Loucy (cell line): ENCODE measurements around the gene NCOA4.

Experiments
- H2AFZ ChIP-seq: fragments of 200-600 bp; sonication (generic); 2 replicates; pipeline ENCODE4 v1.6.0; 2016; ENCODE audit warnings: antibody characterized with exemption, mild to moderate bottlenecking, low read length, moderate library complexity
- H3F3A ChIP-seq: fragments of 200-600 bp; 2 replicates; pipeline ENCODE4 v1.6.0; 2016; ENCODE audit warnings: antibody characterized with exemption, low read depth, mild to moderate bottlenecking
- H3K27me3 ChIP-seq: fragments of 200-600 bp; sonication (generic); 2 replicates; pipeline ENCODE4 v1.6.1; 2014; ENCODE audit warnings: low read length, mild to moderate bottlenecking; ENCODE audit not compliant: insufficient read depth, poor library complexity, severe bottlenecking
- H3K36me3 ChIP-seq: fragments of 200-600 bp; sonication (generic); 2 replicates; pipeline ENCODE4 v1.6.1; 2016; ENCODE audit warnings: low read length; ENCODE audit not compliant: insufficient read depth
- H3K4me1 ChIP-seq: fragments of 200-600 bp; sonication (generic); 2 replicates; pipeline ENCODE4 v1.5.1; 2014; ENCODE audit warnings: low read length, mild to moderate bottlenecking; ENCODE audit not compliant: insufficient read depth, poor library complexity, severe bottlenecking
- H3K4me2 ChIP-seq: fragments of 200-600 bp; sonication (generic); 2 replicates; pipeline ENCODE4 v1.6.0; 2014; ENCODE audit warnings: antibody characterized with exemption, low read length, low read depth, mild to moderate bottlenecking; ENCODE audit not compliant: poor library complexity, severe bottlenecking
- H3K4me3 ChIP-seq: fragments of 200-600 bp; sonication (generic); 2 replicates; pipeline ENCODE4 v1.5.1; 2014; ENCODE audit warnings: low read length, mild to moderate bottlenecking, mixed read lengths; ENCODE audit not compliant: poor library complexity, severe bottlenecking
- H3K79me2 ChIP-seq: fragments of 200-600 bp; sonication (generic); 2 replicates; pipeline ENCODE4 v1.6.1; 2014; ENCODE audit warnings: low read length; ENCODE audit not compliant: insufficient read depth
- H3K9ac ChIP-seq: fragments of 200-600 bp; sonication (generic); 2 replicates; pipeline ENCODE4 v1.6.0; 2014; ENCODE audit warnings: mild to moderate bottlenecking, low read depth, low read length, moderate library complexity; ENCODE audit not compliant: poor library complexity, severe bottlenecking
- H3K9me2 ChIP-seq: fragments of 200-600 bp; sonication (generic); replicated peaks from 2 replicates; pipeline ENCODE4 v1.6.1; 2016; ENCODE audit warnings: low read depth, low read length, mixed read lengths
- H3K9me3 ChIP-seq: fragments of 200-600 bp; sonication (generic); 2 replicates; pipeline ENCODE4 v1.6.1; 2014; ENCODE audit warnings: mild to moderate bottlenecking, antibody characterized with exemption, low read length, low read depth; ENCODE audit not compliant: insufficient read depth
- H4K20me1 ChIP-seq: fragments of 200-600 bp; sonication (generic); 2 replicates; pipeline ENCODE4 v1.6.0; 2014; ENCODE audit warnings: antibody characterized with exemption, low read length, mild to moderate bottlenecking; ENCODE audit not compliant: insufficient read depth, poor library complexity, severe bottlenecking
- EZH2phosphoT487 ChIP-seq: fragments of 200-600 bp; IDR thresholded peaks from 2 replicates; pipeline ENCODE4 v1.6.1; 2018; ENCODE audit warnings: antibody characterized with exemption, mild to moderate bottlenecking, moderate library complexity, borderline replicate concordance
- TF ChIP-seq, protein P1 (sequence below): fragments of 200-600 bp; sonication (generic); conservative IDR thresholded peaks from 2 replicates; pipeline ENCODE4 v1.5.1; 2014; ENCODE audit warnings: mild to moderate bottlenecking, antibody characterized with exemption, low read length

The NCOA4 gene

GRCh38 chr10:46016811-46017210 lies 13.6 kb downstream of the NCOA4 start:
- Histone ChIP-seq H3K4me1 (peaks cover 34% of the 10 kb centered on the region), H3K79me2 (peaks cover 77% of the 10 kb centered on the region), H3K4me3 (no peak overlapping the region), H3K27me3 (no peaks in the 10 kb centered on the region), H3K9ac (no peak overlapping the region), H4K20me1 (peaks cover 67% of the 10 kb centered on the region), H2AFZ (no peak overlapping the region), H3K9me2 (no peaks in the 10 kb centered on the region), H3F3A (0 out of 2 replicates have a peak, but pooled peaks cover 4% of the 10 kb centered on the region), H3K9me3 (no peaks in the 10 kb centered on the region), H3K4me2 (no peak overlapping the region), H3K36me3 (peaks cover 52% of the 10 kb centered on the region)
- no peak for TF ChIP-seq EZH2phosphoT487
- TF ChIP-seq, protein P1, sequence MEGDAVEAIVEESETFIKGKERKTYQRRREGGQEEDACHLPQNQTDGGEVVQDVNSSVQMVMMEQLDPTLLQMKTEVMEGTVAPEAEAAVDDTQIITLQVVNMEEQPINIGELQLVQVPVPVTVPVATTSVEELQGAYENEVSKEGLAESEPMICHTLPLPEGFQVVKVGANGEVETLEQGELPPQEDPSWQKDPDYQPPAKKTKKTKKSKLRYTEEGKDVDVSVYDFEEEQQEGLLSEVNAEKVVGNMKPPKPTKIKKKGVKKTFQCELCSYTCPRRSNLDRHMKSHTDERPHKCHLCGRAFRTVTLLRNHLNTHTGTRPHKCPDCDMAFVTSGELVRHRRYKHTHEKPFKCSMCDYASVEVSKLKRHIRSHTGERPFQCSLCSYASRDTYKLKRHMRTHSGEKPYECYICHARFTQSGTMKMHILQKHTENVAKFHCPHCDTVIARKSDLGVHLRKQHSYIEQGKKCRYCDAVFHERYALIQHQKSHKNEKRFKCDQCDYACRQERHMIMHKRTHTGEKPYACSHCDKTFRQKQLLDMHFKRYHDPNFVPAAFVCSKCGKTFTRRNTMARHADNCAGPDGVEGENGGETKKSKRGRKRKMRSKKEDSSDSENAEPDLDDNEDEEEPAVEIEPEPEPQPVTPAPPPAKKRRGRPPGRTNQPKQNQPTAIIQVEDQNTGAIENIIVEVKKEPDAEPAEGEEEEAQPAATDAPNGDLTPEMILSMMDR, result no peak

DNA sequence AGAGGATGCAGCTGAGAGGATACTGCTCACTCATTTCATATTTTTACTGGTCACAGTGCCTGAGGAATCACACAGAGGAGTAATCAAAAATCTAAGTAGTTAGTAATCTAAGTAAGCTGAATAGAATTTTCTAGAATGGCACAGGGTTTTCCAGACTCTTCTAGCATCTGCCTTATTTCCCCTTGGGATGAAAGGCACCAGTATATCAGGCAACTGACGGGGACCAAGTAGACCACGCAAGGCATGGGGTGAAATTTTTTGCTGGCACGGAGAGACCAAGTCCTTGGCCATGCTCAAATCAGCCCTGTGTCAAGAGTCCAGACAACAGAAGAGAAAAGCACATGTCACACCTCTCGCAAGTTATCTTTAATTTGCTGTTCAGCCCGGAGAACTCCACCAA lies 14.2 kb downstream of the NCOA4 start:
- Histone ChIP-seq H3K4me1 (peaks cover 32% of the 10 kb centered on the region), H3K4me3 (no peak overlapping the region), H4K20me1 (peaks cover 61% of the 10 kb centered on the region), H3K27me3 (no peaks in the 10 kb centered on the region), H2AFZ (no peak overlapping the region), H3K9ac (no peak overlapping the region), H3F3A (0 out of 2 replicates have a peak, but pooled peaks cover 4% of the 10 kb centered on the region), H3K36me3 (peaks cover 58% of the 10 kb centered on the region), H3K4me2 (no peak overlapping the region), H3K9me3 (no peaks in the 10 kb centered on the region), H3K9me2 (no peaks in the 10 kb centered on the region), H3K79me2 (peaks cover 70% of the 10 kb centered on the region)
- TF ChIP-seq EZH2phosphoT487, result no peak
- TF ChIP-seq, protein P1, result no peak

- peaks cover 71% of the 10 kb centered on the region for H3K36me3 ChIP-seq
- no peaks in the 10 kb centered on the region for H3K9me3 ChIP-seq
- H3K4me1 ChIP-seq, result peaks cover 19% of the 10 kb centered on the region
- H3K27me3 ChIP-seq, result no peaks in the 10 kb centered on the region
- TF ChIP-seq, protein P1, result no peak
- no peak for TF ChIP-seq EZH2phosphoT487
- H3K9me2 ChIP-seq, result no peaks in the 10 kb centered on the region
- peaks cover 57% of the 10 kb centered on the region for H3K79me2 ChIP-seq
- H3K4me2 ChIP-seq, result no peak overlapping the region
- H3K9ac ChIP-seq, result no peak overlapping the region
- H3F3A ChIP-seq, result 0 out of 2 replicates have a peak, but pooled peaks cover 4% of the 10 kb centered on the region
- no peak overlapping the region for H3K4me3 ChIP-seq
- no peak overlapping the region for H2AFZ ChIP-seq
- peaks cover 47% of the 10 kb centered on the region for H4K20me1 ChIP-seq
These were observed 15.6 kb downstream of the NCOA4 start for GRCh38 chr10:46014683-46015405.
